Vagina (tissue), 2 donors: ENCODE measurements around the gene ITPK1. TPM values are rescaled to one million over a fixed set of nuclear protein-coding genes. Genes with fewer than 3 reads are reported as not detected.

ENCODE experiments used
- DNase-seq, 2 donors: peaks; one replicate each; pipeline ENCODE4 v3.0.0-alpha.2; 2017; ENCODE audit errors: extremely low spot score in 2 of 2
- H3K27ac ChIP-seq: fragments of 200-600 bp; sonication (generic); one replicate; pipeline ENCODE4 v1.5.1; 2019
- H3K27me3 ChIP-seq: fragments of 200-600 bp; sonication (generic); one replicate; pipeline ENCODE4 v1.5.1; 2019
- H3K36me3 ChIP-seq, 2 donors: fragments of 200-600 bp; sonication (generic); one replicate each; pipeline ENCODE4 v1.5.1; 2017 to 2019
- H3K4me1 ChIP-seq: fragments of 200-600 bp; sonication (generic); one replicate; pipeline ENCODE4 v1.5.1; 2019
- H3K4me3 ChIP-seq, 2 donors: fragments of 200-600 bp; sonication (generic); 1 replicate in 1 of 2; 2 replicates in 1 of 2; pipeline ENCODE4 v1.5.1; 2016 to 2019
- H3K9me3 ChIP-seq: fragments of 200-600 bp; sonication (generic); one replicate; pipeline ENCODE4 v1.5.1; 2019
- POLR2A ChIP-seq, 2 donors: fragments of 450-650 bp; IDR thresholded peaks; one replicate each; pipeline ENCODE4 v1.6.1; 2017; ENCODE audit warnings: antibody characterized with exemption in 2 of 2, mild to moderate bottlenecking in 2 of 2, moderate library complexity in 2 of 2
- POLR2AphosphoS5 ChIP-seq, 2 donors: sonication (generic); formaldehyde crosslinking; IDR thresholded peaks; one replicate each; pipeline ENCODE4 v1.9.0; 2017; ENCODE audit warnings: antibody characterized with exemption in 2 of 2, mild to moderate bottlenecking in 2 of 2, low read depth in 1 of 2; ENCODE audit not compliant: insufficient read depth in 1 of 2
- intact Hi-C: fragments of 100-400 bp; cut with DNase I; formaldehyde crosslinking; loops from one replicate; pipeline ENCODE4 v1.15.1; 2023
- total RNA-seq: library from RNA; depleted of rRNA; stranded (reverse); fragments of >200 nt; gene quantifications from one replicate; pipeline ENCODE4 v1.2.3, GENCODE V29; 2016
- TF ChIP-seq, protein P1 (sequence below), 3 experiments: fragments of 450-650 bp in 2 of 3; fragments of 200-600 bp in 1 of 3; sonication (generic) in 1 of 3; IDR thresholded peaks; one replicate each; pipeline ENCODE4 v1.5.1; 2017 to 2019; ENCODE audit warnings: antibody characterized with exemption in 3 of 3, mild to moderate bottlenecking in 2 of 3, moderate library complexity in 2 of 3

ITPK1 gene
- total RNA-seq, 1 donor from 2014 or later = 49.6 TPM

DNA sequence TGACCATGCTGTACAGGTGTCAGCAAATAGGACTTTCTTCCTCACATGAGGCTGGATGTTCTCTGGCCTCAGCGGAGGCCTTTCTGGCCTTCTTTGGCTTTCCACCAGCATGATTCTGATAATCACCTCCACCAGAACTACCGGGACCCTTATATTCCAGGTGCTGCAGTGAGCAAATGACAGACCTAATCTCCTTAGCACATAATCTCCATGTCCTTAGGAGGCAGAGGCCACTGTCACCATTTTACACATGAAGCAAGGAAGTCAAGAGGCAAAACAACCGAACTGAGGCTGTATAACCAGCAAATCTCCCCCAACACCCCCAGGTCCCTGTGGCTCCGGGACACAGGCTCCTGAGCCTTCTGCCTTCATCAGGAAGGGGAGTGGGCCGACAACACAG, 91.2 kb downstream of the ITPK1 start:
- Histone ChIP-seq H3K27ac (no peak overlapping the region), H3K4me1 (peaks cover 18% of the 10 kb centered on the region)
- no peak for TF ChIP-seq POLR2A (IDR thresholded peaks at IDR 0.05)
- no peak for TF ChIP-seq POLR2AphosphoS5 (IDR thresholded peaks at IDR 0.05; ENCODE audit: insufficient read depth in 1 of 2, low read depth in 1 of 2)
- TF ChIP-seq, protein P1, sequence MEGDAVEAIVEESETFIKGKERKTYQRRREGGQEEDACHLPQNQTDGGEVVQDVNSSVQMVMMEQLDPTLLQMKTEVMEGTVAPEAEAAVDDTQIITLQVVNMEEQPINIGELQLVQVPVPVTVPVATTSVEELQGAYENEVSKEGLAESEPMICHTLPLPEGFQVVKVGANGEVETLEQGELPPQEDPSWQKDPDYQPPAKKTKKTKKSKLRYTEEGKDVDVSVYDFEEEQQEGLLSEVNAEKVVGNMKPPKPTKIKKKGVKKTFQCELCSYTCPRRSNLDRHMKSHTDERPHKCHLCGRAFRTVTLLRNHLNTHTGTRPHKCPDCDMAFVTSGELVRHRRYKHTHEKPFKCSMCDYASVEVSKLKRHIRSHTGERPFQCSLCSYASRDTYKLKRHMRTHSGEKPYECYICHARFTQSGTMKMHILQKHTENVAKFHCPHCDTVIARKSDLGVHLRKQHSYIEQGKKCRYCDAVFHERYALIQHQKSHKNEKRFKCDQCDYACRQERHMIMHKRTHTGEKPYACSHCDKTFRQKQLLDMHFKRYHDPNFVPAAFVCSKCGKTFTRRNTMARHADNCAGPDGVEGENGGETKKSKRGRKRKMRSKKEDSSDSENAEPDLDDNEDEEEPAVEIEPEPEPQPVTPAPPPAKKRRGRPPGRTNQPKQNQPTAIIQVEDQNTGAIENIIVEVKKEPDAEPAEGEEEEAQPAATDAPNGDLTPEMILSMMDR (IDR thresholded peaks at IDR 0.05) = no peak

DNA sequence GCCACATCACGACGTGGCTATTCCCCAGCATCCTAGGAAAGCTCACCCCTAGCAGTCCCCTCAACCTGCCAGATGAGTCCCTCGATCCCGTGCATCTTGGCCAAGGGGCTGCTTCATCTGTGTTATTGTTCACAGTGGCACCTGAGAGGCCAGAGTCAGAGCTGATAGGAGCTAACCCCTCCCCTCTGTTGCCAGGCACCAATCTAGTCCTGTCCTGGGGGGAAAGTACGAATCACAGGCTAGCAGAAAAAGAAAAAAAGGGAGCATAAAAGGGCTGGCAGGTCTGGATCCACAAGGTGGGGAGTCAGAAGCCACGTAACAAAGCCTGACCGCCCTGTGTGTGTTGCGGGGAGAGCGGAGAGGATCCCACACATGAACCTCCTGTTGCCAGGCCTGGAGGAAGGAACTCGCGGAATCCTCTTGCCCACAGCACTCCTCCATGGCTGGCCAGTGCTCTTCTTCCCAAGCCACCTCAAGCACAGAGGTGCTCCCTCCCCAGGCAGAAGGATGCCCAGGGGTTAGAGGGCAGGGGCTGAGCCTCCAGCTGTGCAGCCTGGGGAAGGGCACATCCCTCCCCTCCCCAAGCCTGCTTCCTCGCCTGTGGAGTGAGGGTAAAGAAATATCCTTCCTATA, 91.8 kb downstream of the ITPK1 start:
- no peak for TF ChIP-seq POLR2A (IDR thresholded peaks at IDR 0.05)
- TF ChIP-seq, protein P1 (IDR thresholded peaks at IDR 0.05) = no peak
- no peak for TF ChIP-seq POLR2AphosphoS5 (IDR thresholded peaks at IDR 0.05; ENCODE audit: insufficient read depth in 1 of 2, low read depth in 1 of 2)
- DNase-seq = no peak
- Histone ChIP-seq H3K4me3 (no peak overlapping the region), H3K27me3 (no peaks in the 10 kb centered on the region), H3K4me1 (peaks cover 23% of the 10 kb centered on the region), H3K27ac (no peak overlapping the region), H3K9me3 (no peaks in the 10 kb centered on the region), H3K36me3 (no peaks in the 10 kb centered on the region)
- intact Hi-C loops = no loop called here

More for the DNA sequence above, 91.2 kb downstream of the ITPK1 start:
- H3K4me3 ChIP-seq = no peak overlapping the region
- no peak for DNase-seq
- no peaks in the 10 kb centered on the region for H3K27me3 ChIP-seq
- no peaks in the 10 kb centered on the region for H3K36me3 ChIP-seq
- intact Hi-C loops = no loop called here
- no peaks in the 10 kb centered on the region for H3K9me3 ChIP-seq

DNA sequence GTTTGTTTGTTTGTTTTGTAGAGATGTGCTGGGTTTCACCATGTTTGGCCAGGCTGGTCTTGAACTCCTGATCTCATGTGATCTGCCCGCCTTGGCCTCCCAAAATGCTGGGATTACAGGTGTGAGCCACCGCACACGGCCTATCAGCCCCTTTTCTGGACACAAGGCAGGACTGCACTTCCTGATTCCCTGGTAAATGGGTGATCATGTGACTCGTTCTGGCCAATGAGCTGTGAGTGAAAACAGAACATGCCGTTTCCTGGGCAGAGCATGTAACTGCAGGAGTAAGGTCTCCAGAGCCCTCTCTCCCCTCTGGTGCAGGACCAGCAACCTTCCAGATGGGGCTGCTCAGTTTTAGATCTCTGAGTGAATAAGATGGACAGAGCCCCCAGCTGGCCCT, 92.7 kb downstream of the ITPK1 start:
- no peak for TF ChIP-seq POLR2A (IDR thresholded peaks at IDR 0.05)
- no peak for TF ChIP-seq POLR2AphosphoS5 (IDR thresholded peaks at IDR 0.05; ENCODE audit: insufficient read depth in 1 of 2, low read depth in 1 of 2)
- TF ChIP-seq, protein P1 (IDR thresholded peaks at IDR 0.05) = no peak
- H3K4me3 ChIP-seq = no peak overlapping the region
- H3K27me3 ChIP-seq = no peaks in the 10 kb centered on the region
- no peaks in the 10 kb centered on the region for H3K36me3 ChIP-seq
- intact Hi-C loops = no loop called here
- DNase-seq = no peak
- H3K27ac ChIP-seq = no peak overlapping the region
- peaks cover 32% of the 10 kb centered on the region for H3K4me1 ChIP-seq
- H3K9me3 ChIP-seq = no peaks in the 10 kb centered on the region

DNA sequence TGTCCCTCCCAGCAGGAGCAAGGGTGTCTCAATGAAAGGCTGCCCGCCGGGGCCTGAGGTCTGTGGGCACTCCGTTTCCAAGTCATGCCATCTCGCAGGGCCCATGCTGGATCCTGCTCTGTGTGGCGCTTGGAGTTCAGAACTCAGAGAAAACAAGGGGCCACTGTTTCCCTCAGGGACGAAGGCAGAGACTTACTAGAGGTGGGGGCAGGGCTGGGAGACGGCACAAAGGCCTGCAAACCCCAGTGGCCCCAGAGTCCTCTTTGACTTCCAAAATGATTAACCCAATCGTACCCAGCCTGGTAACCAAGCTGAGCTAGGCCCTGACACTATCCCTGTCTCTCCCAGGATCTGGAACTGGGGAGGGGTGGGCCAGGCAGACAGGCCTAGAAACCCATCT, 95.8 kb downstream of the ITPK1 start:
- peak overlapping the region; percentile 15 for H3K27ac ChIP-seq

DNA sequence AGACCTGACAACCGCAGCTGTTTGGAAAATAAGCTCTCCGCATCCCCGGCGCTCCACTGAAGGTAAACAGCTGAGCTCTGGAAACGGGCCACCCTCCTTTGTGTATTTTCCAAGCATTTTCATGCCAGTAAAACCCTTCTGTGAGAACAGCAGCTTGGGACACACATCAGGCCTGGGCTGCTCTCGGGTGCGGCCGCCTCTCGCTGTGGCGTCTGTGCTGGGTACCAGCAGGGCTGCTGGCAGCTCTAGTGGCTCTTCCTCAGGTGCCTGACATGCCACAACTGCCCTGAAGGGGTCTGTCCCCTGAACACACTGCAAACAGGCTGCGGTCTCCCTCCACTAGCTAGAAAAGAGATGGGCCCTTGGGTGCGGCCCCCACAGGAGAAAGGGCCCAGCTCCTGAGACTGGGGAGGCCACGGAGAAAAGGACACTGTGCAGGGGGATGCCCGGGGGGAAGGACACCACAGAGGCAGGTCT, 96.3 kb downstream of the ITPK1 start:
- peaks cover 53% of the 10 kb centered on the region for H3K4me1 ChIP-seq
- TF ChIP-seq, protein P1 (IDR thresholded peaks at IDR 0.05) = no peak
- TF ChIP-seq POLR2A (IDR thresholded peaks at IDR 0.05) (no peak), POLR2AphosphoS5 (IDR thresholded peaks at IDR 0.05; ENCODE audit: insufficient read depth in 1 of 2, low read depth in 1 of 2) (no peak)
- H3K36me3 ChIP-seq = peaks cover 0 to 3% of the 10 kb centered on the region in 2 donors
- H3K9me3 ChIP-seq = no peaks in the 10 kb centered on the region
- no peak overlapping the region for H3K4me3 ChIP-seq
- no peak for DNase-seq
- peak overlapping the region; percentile 15 for H3K27ac ChIP-seq
- no peaks in the 10 kb centered on the region for H3K27me3 ChIP-seq
- intact Hi-C loops = no loop called here

More for the DNA sequence above, 95.8 kb downstream of the ITPK1 start:
- no peak for DNase-seq
- Histone ChIP-seq H3K27me3 (no peaks in the 10 kb centered on the region), H3K4me1 (peaks cover 53% of the 10 kb centered on the region), H3K36me3 (peaks cover 0 to 3% of the 10 kb centered on the region in 2 donors), H3K4me3 (no peak overlapping the region), H3K9me3 (no peaks in the 10 kb centered on the region)
- no peak for TF ChIP-seq POLR2AphosphoS5 (IDR thresholded peaks at IDR 0.05; ENCODE audit: insufficient read depth in 1 of 2, low read depth in 1 of 2)
- TF ChIP-seq POLR2A (IDR thresholded peaks at IDR 0.05) = no peak
- TF ChIP-seq, protein P1 (IDR thresholded peaks at IDR 0.05) = no peak
- intact Hi-C loops = no loop called here
